Measurements from ENCODE around the gene DOCK2. TPM values are rescaled to one million over a fixed set of nuclear protein-coding genes. Genes with fewer than 3 reads are reported as not detected.
A peak's percentile ranks its signal among the peaks of the same experiment; 100 is the strongest.

Gene DOCK2
- total and polyA plus RNA-seq, 2 of the 8 experiments (the other 6 are each of a cell fraction or from before 2014, with no cell fraction given): 3.9 to 5.7 TPM

DNA sequence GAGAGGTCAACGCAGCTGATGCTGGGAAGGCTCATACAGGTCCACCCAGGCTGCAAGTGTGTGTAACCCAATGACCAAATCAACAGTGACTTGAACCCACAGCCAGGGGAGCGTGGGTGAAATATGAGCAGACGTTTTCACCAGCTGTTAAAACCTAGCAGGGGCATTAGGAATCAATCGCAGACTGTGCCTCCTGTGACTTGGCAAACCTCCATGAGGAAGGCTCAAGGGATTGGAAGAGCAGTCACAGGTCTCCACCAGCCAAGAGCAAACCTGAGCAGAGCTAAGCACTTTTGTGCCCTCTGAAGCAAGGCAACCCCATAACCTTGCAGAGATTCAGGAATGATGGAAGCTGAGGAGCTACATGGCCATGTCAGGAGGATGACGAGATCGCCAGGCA, 317.7 kb downstream of the DOCK2 start:
- Histone ChIP-seq H3K79me1 (ENCODE audit: low read depth, low read length) (no peaks in the 10 kb centered on the region), H2BK5ac (ENCODE audit: low read depth, low read length) (no peak overlapping the region), H3K9me3 (ENCODE audit: insufficient read depth in 2 of 2, low read depth in 1 of 2, low read length in 1 of 2) (no peaks in the 10 kb centered on the region), H3K27ac (ENCODE audit: low read depth, low read length) (no peak overlapping the region), H3K27me3 (replicated peaks in 1 of 4; ENCODE audit: control insufficient read depth in 3 of 4, extremely low read depth in 1 of 4, insufficient read depth in 3 of 4, low read length in 3 of 4) (no peaks in the 10 kb centered on the region; a peak in 1 of 7 replicates), H2AK5ac (ENCODE audit: low read depth, low read length) (no peak overlapping the region), H3K23me2 (ENCODE audit: low read depth, low read length) (no peaks in the 10 kb centered on the region), H2AFZ (ENCODE audit: low read length) (no peak overlapping the region), H3K4ac (replicated peaks; ENCODE audit: insufficient read length, low read depth, low read length) (no peak overlapping the region), H3K4me2 (ENCODE audit: insufficient read depth in 1 of 2, low read depth in 2 of 2, low read length in 2 of 2) (no peak overlapping the region), H3K4me3 (ENCODE audit: extremely low read depth in 1 of 4, insufficient read depth in 2 of 4, low read depth in 3 of 4, low read length in 4 of 4) (no peak overlapping the region), H2BK12ac (ENCODE audit: low read depth, low read length) (peak overlapping the region; percentile 77; the same call in 1 of the 2 replicates), H3K79me2 (ENCODE audit: control insufficient read depth in 1 of 2, insufficient read depth in 2 of 2, low read length in 2 of 2) (no peaks in the 10 kb centered on the region), H3K18ac (ENCODE audit: extremely low read depth, low read length) (no peak overlapping the region), H2BK15ac (ENCODE audit: low read length) (no peak overlapping the region), H3K4me1 (replicated peaks in 1 of 4; ENCODE audit: control insufficient read depth in 3 of 4, insufficient read depth in 4 of 4, low read length in 3 of 4) (no peaks in the 10 kb centered on the region), H4K91ac (replicated peaks; ENCODE audit: insufficient read length, low read length) (no peak overlapping the region), H3K23ac (ENCODE audit: insufficient read length) (no peak overlapping the region), H4K5ac (ENCODE audit: insufficient read length, low read depth, low read length) (no peak overlapping the region), H4K8ac (ENCODE audit: extremely low read depth, insufficient read depth, low read length) (no peak overlapping the region), H3K14ac (ENCODE audit: insufficient read length) (no peak overlapping the region), H2BK20ac (ENCODE audit: low read length) (no peak overlapping the region), H3K36me3 (ENCODE audit: control insufficient read depth in 2 of 4, insufficient read depth in 4 of 4, low read length in 3 of 4) (no peaks in the 10 kb centered on the region), H3K9ac (replicated peaks in 1 of 4; ENCODE audit: extremely low read depth in 1 of 4, low read depth in 3 of 4, low read length in 3 of 4) (no peak overlapping the region), H2BK120ac (replicated peaks; ENCODE audit: low read depth, low read length) (no peak overlapping the region), H3K56ac (replicated peaks; ENCODE audit: insufficient read length, low read depth, low read length) (no peak overlapping the region), H4K20me1 (replicated peaks in 1 of 2; ENCODE audit: control insufficient read depth in 1 of 2, insufficient read depth in 2 of 2, low read length in 2 of 2) (no peaks in the 10 kb centered on the region)
- WGBS, 2 experiments (ENCODE audit: extremely low coverage in 1 of 2, insufficient coverage in 1 of 2, insufficient read length in 1 of 2, insufficient replicate concordance in 2 of 2, low coverage in 1 of 2, low lambda C conversion rate in 2 of 2, missing lambda C conversion rate in 1 of 2): 88% methylated on average over 6 of the region's 6 CpGs; no CpG with 5 or more reads in 1 of the 2 experiments
- no peak for TF ChIP-seq HDAC2 (IDR thresholded peaks at IDR 0.05; ENCODE audit: borderline replicate concordance in 1 of 2, low read depth in 2 of 2, low read length in 2 of 2)
- no peak for TF ChIP-seq BCL11A (IDR thresholded peaks at IDR 0.05; ENCODE audit: low read depth in 2 of 2, low read length in 2 of 2)
- TF ChIP-seq SUZ12 (IDR thresholded peaks at IDR 0.05; ENCODE audit: low read length): no peak
- TF ChIP-seq KDM4A (IDR thresholded peaks at IDR 0.05; ENCODE audit: low read depth, low read length, severe bottlenecking): no peak
- TF ChIP-seq CHD1 (IDR thresholded peaks at IDR 0.05; ENCODE audit: low read depth, low read length): no peak
- no peak for TF ChIP-seq JUND (IDR thresholded peaks at IDR 0.05; ENCODE audit: low read length)
- no peak for TF ChIP-seq TAF1 (IDR thresholded peaks at IDR 0.05; ENCODE audit: low read depth, low read length)
- no peak for TF ChIP-seq NRF1 (IDR thresholded peaks at IDR 0.05; ENCODE audit: low read depth, low read length)
- TF ChIP-seq POLR2A (IDR thresholded peaks at IDR 0.05; ENCODE audit: control extremely low read depth in 1 of 2, low read depth in 2 of 2, low read length in 2 of 2): no peak
- no peak for TF ChIP-seq YY1 (IDR thresholded peaks at IDR 0.05; ENCODE audit: low read depth, low read length)
- TF ChIP-seq JUN (IDR thresholded peaks at IDR 0.05; ENCODE audit: low read depth, low read length): no peak
- TF ChIP-seq SP4 (IDR thresholded peaks at IDR 0.05; ENCODE audit: low read length): no peak
- TF ChIP-seq EZH2 (IDR thresholded peaks at IDR 0.05; ENCODE audit: low read depth, low read length, severe bottlenecking): no peak
- TF ChIP-seq SIN3A (conservative IDR thresholded peaks at IDR 0.05 in 1 of 2, IDR thresholded peaks at IDR 0.05 in 1 of 2; ENCODE audit: low read depth in 1 of 2, low read length in 2 of 2): no peak
- FAIRE-seq (no peak), DNase-seq (ENCODE audit: low read depth in 1 of 2, low spot score in 2 of 2) (no peak)
- POLR2A ChIA-PET (ENCODE audit: partially characterized antibody): no interaction called here
- CTCF ChIA-PET (ENCODE audit: partially characterized antibody): interaction anchor here (1.5 to 2.9 kb wide), 2 partner anchors 12 to 25 kb away, joined by 3 to 9 read pairs; partner anchors contain the start of gene INSYN2B
